Measurements from ENCODE around the gene TRIO.

GRCh38 chr5:14268738-14269137 is 125.6 kb downstream of the TRIO start:
- TF ChIP-seq CTCF (conservative IDR thresholded peaks at IDR 0.05 in 1 of 2, IDR thresholded peaks at IDR 0.05 in 1 of 2; ENCODE audit: low read depth in 1 of 2, low read length in 2 of 2) (no peak), EZH2 (IDR thresholded peaks at IDR 0.05; ENCODE audit: low read length, missing control alignments) (no peak)
